NCI-H526 treated with DMSO at 0.1 percent for 48 hours (cell line): ENCODE data around the gene KRTAP5-2.
"Not testable (repeated sequence)": the region's sequence is repeated elsewhere in the genome, so short reads cannot be mapped to it uniquely, and the experiment has no call there.

Source experiments
- DNase-seq: peaks from one replicate; lab custom pipeline; 2025; lab: John Stamatoyannopoulos, UW

KRTAP5-2 gene

GRCh38 chr11:1597994-1598380, at the start of gene KRTAP5-2:
TSS of gene KRTAP5-2 (minus strand) at chr11:1598294. CDS start at chr11:1598250, 44 bp downstream.
- no peak for DNase-seq

GRCh38 chr11:1646540-1646939, 48.4 kb upstream of the KRTAP5-2 start:
- DNase-seq: not testable (repeated sequence)

- no peak for DNase-seq
Observed at GRCh38 chr11:1645357-1645821, 47.3 kb upstream of the KRTAP5-2 start.

GRCh38 chr11:1644601-1645356, 46.7 kb upstream of the KRTAP5-2 start:
- DNase-seq: no peak

GRCh38 chr11:1643146-1643690, 45.1 kb upstream of the KRTAP5-2 start:
- no peak for DNase-seq

- no peak for DNase-seq
Observed at GRCh38 chr11:1642288-1643145, 44.4 kb upstream of the KRTAP5-2 start.

- no peak for DNase-seq
Observed at GRCh38 chr11:1641096-1641495, 43.0 kb upstream of the KRTAP5-2 start.

- DNase-seq: peak; percentile 50
Observed at GRCh38 chr11:1640076-1640946, 42.2 kb upstream of the KRTAP5-2 start.

GRCh38 chr11:1639666-1640065, 41.6 kb upstream of the KRTAP5-2 start:
- no peak for DNase-seq

GRCh38 chr11:1639102-1639620, 41.1 kb upstream of the KRTAP5-2 start:
- peak; percentile 9 for DNase-seq

GRCh38 chr11:1638344-1638743, 40.2 kb upstream of the KRTAP5-2 start:
- DNase-seq: no peak

- DNase-seq: no peak
Observed at GRCh38 chr11:1637628-1638027, 39.5 kb upstream of the KRTAP5-2 start.

GRCh38 chr11:1636291-1636950, 38.3 kb upstream of the KRTAP5-2 start:
- no peak for DNase-seq

GRCh38 chr11:1633864-1634263, 35.8 kb upstream of the KRTAP5-2 start:
- no peak for DNase-seq

- DNase-seq: no peak
Observed at GRCh38 chr11:1632053-1632714, 34.1 kb upstream of the KRTAP5-2 start.

- DNase-seq: no peak
Observed at GRCh38 chr11:1631066-1631568, 33.0 kb upstream of the KRTAP5-2 start.

GRCh38 chr11:1630271-1630670, 32.2 kb upstream of the KRTAP5-2 start:
- no peak for DNase-seq

GRCh38 chr11:1629326-1630185, 31.5 kb upstream of the KRTAP5-2 start, which contains the start of gene KRTAP5-5:
TSS of gene KRTAP5-5 (plus strand) at chr11:1629775. CDS start at chr11:1629841, 66 bp downstream.
- no peak for DNase-seq
